DMS153 treated with DMSO at 0.1 percent for 48 hours (cell line): Measurements from ENCODE around the gene GPX8.

Source experiments
- DNase-seq: peaks from one replicate; lab custom pipeline; 2025; ENCODE audit not compliant: unreplicated experiment; lab: John Stamatoyannopoulos, UW

GPX8 gene

GRCh38 chr5:55159763-55160492, at the start of gene GPX8:
TSS of gene GPX8 (plus strand) at chr5:55160171. CDS start at chr5:55160193, 22 bp downstream.
- DNase-seq = no peak

GRCh38 chr5:55110217-55110616, 49.8 kb upstream of the GPX8 start:
- no peak for DNase-seq

GRCh38 chr5:55113327-55113726, 46.6 kb upstream of the GPX8 start:
- DNase-seq = no peak

- DNase-seq = no peak
Measured at GRCh38 chr5:55114061-55114460, 45.9 kb upstream of the GPX8 start.

GRCh38 chr5:55123365-55123764, 36.6 kb upstream of the GPX8 start:
- DNase-seq = no peak

GRCh38 chr5:55134053-55134722, 25.8 kb upstream of the GPX8 start:
- no peak for DNase-seq

- DNase-seq = no peak
Measured at GRCh38 chr5:55136521-55136920, 23.4 kb upstream of the GPX8 start.

GRCh38 chr5:55140908-55141665, 18.9 kb upstream of the GPX8 start:
- no peak for DNase-seq

GRCh38 chr5:55141945-55142690, 17.9 kb upstream of the GPX8 start:
- no peak for DNase-seq

GRCh38 chr5:55143624-55144023, 16.3 kb upstream of the GPX8 start:
- no peak for DNase-seq

- no peak for DNase-seq
Measured at GRCh38 chr5:55146080-55146479, 13.9 kb upstream of the GPX8 start.

- peak; percentile 31 for DNase-seq
Measured at GRCh38 chr5:55146543-55147151, 13.3 kb upstream of the GPX8 start.

GRCh38 chr5:55149308-55149795, 10.6 kb upstream of the GPX8 start:
- DNase-seq = no peak

GRCh38 chr5:55151923-55152842, 7.8 kb upstream of the GPX8 start:
- DNase-seq = no peak

- DNase-seq = no peak
Measured at GRCh38 chr5:55154873-55155272, 5.1 kb upstream of the GPX8 start.

- no peak for DNase-seq
Measured at GRCh38 chr5:55160493-55161209, 680 bp downstream of the GPX8 start.

GRCh38 chr5:55162666-55163065, 2.7 kb downstream of the GPX8 start:
- DNase-seq = no peak

- DNase-seq = no peak
Measured at GRCh38 chr5:55171471-55171870, 11.5 kb downstream of the GPX8 start.
